HG02571 (cell line): ENCODE results near the gene PLCXD3.

ENCODE experiments used
- ATAC-seq: cut with Tn5 transposase; IDR thresholded peaks from one replicate; pipeline ENCODE4 v1.9.1; 2021; ENCODE audit warnings: mild to moderate bottlenecking, moderate library complexity; ENCODE audit not compliant: unreplicated experiment

The PLCXD3 gene, protein sequence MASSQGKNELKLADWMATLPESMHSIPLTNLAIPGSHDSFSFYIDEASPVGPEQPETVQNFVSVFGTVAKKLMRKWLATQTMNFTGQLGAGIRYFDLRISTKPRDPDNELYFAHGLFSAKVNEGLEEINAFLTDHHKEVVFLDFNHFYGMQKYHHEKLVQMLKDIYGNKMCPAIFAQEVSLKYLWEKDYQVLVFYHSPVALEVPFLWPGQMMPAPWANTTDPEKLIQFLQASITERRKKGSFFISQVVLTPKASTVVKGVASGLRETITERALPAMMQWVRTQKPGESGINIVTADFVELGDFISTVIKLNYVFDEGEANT

GRCh38 chr5:41510176-41510831 lies at the start of gene PLCXD3:
Gene PLCXD3 (minus strand): TSS chr5:41510601. CDS start chr5:41510526, 75 bp downstream.
- ATAC-seq, result no peak

GRCh38 chr5:41559184-41559583 lies 48.8 kb upstream of the PLCXD3 start:
- ATAC-seq, result no peak

DNA sequence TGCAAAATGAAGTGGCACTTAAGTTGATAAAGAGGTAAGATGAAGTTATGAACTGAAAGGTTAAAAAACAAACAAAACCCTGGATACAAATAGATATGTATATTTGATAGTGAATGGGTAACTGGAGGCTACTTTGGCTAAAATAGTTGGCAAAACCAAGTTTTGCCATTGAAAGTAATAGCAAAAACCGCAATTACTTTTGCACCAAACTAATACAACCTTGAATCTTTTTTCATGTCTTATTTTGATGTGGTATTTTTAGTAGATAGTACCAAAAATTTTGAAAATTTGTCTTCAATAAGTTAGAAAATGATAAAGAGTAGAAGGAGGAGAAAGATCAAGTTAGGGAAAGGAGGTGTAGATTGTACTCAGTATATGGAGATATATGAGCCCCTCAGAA lies 47.9 kb upstream of the PLCXD3 start:
- no peak for ATAC-seq

DNA sequence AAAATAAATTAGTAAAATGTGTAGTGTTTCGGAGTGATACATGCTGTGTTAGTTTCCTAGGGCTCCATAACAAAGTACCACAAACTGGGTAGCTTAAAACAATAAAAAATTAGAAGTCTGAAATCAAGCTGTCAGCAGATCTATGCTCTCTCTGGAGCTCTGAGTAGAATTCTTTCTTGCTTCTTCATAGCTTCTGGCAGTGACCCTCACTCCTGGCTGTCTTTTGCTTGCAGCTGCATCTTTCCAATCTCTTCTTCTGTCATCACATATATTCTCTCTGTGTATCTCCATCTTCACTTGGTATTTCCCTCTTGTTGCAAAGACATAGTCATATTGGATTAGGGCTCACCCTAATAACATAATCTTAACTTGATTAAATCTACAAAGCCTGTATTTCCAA lies 37.6 kb upstream of the PLCXD3 start:
- ATAC-seq, result no peak

DNA sequence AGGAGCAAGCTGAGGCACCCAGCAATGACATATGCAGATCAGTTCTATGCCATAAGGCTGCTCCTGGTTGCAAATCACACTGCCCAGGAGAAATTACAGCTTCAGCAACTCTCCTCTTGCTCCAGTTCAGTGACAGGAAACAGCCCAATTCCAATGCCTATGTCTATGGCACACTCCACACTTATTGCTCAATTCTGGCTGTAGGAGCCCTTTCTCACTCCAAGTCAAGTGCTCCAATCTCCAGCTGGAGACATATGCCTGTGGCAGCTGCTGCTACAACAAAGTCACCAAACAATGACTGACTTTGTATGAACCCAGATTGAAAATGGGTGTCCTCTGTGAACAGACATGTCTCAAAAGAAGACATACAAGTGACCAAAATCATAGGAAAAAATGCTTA lies 31.8 kb upstream of the PLCXD3 start:
- no peak for ATAC-seq

GRCh38 chr5:41539454-41539853 lies 29.1 kb upstream of the PLCXD3 start:
- ATAC-seq, result no peak

GRCh38 chr5:41537581-41537980 lies 27.2 kb upstream of the PLCXD3 start:
- no peak for ATAC-seq

- ATAC-seq, result no peak
Observed at GRCh38 chr5:41532485-41532884, 22.1 kb upstream of the PLCXD3 start.

DNA sequence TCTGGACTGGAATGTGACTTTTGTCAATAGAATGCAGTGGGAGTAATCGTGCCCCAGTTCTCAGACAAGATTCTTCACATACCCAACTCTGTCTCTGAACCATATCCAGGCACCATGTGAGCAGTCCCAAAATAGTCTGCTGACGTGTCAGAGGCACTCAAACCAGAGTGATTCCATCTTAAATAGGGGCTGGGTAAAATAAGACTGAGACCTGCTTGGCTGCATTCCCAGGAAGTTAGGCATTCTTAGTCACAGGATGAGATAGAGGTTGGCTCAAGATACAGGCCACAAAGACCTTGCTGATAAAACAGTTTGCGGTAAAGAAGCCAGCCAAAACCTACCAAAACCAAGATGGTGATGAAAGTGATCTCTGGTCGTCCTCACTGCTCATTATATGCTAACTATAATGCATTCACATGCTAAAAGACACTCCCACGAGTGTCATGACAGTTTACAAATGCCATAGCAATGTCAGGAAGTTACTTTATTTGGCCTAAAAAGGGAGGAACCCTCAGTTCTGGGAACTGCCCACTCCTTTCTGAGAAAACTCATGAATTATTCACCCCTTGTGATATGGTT lies 16.9 kb upstream of the PLCXD3 start:
- no peak for ATAC-seq

DNA sequence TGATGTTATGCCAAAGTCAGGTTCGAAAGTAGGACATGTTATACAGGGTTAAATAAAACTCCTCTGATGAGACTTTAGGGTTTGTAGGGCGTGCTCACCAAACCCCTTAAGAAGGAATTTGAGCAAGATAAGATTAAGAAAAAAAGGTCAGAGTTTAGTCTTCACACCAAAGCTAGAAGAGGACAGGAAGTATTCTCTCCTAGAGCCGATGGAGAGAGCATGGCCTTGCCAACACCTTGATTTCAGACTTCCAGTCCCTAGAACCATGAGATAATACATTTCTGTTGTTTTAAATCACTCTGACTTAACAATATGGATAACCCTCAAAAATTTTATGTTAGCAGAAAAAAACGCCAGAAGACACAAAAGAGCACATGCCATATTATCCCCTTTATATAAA lies 16.3 kb upstream of the PLCXD3 start:
- no peak for ATAC-seq

DNA sequence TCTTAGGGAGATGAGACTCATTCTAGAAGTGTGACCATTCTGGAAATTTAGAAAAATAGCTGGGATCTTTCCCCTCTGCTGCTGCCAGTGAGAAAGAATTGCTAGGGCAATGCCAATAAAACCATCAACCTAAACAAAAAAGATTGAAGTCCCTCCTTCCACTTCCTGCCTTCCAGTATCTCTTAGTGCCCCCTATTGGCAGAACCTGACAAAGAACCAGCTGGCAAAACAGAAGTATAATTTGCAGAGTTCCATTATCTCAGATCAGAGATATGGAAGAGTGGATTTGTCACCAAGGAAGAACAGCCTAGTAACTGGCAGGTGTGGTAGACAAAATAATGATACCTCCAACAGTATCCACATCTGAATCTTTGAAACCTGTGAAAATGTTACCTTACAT lies 13.8 kb upstream of the PLCXD3 start:
- no peak for ATAC-seq

DNA sequence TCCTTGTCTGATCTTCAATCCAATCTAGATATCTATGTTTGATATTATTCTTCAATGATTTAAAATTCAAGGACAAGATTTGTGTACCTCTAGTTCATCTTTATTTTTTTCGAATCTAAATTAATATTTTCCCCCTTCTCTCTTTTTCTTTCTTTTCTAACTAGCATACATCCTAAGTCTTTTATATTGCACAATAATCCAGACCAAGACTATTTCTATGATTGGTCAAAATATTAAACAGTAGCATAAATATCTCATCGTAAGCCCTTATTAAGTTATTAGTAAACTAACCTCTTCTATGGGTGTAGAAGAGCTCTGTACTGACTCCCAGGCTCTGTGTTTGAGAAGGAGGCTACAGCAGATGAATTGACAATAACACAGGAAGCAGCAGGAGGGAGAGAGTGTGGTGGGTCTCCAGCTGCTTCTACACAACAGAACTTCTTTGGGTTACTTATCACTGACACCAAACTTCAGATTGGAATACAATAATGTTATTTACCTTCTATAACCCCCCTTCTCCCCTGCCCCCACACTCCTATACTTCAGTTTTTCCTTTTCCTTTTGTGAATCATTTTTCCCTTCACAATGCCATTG lies 11.9 kb upstream of the PLCXD3 start:
- no peak for ATAC-seq

- ATAC-seq, result no peak
Observed at GRCh38 chr5:41519801-41520200, 9.4 kb upstream of the PLCXD3 start.

GRCh38 chr5:41517909-41518308 lies 7.5 kb upstream of the PLCXD3 start:
- ATAC-seq, result no peak

DNA sequence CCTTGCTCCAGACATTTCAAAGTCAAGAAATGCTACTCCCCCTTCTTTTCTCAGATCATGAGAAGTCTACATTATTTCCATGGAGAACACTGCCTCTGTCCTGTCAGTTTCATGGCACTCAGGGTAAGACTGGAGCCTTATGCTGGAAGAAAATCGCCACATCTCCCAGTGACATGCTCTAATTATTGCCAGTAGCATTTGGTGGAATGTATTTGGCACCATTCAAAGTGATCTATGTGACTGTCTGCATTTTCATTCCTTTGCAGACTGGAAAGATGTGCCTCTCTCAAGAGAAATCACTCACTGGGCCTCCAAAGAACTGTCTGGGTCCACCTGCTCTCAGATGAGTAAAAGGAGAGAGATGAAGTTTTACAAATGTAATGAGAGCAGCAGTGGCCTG lies 840 bp upstream of the PLCXD3 start:
- no peak for ATAC-seq

- ATAC-seq, result no peak
Observed at GRCh38 chr5:41509399-41510175, 814 bp downstream of the PLCXD3 start.

- ATAC-seq, result no peak
Observed at GRCh38 chr5:41508696-41509398, 1.6 kb downstream of the PLCXD3 start.

DNA sequence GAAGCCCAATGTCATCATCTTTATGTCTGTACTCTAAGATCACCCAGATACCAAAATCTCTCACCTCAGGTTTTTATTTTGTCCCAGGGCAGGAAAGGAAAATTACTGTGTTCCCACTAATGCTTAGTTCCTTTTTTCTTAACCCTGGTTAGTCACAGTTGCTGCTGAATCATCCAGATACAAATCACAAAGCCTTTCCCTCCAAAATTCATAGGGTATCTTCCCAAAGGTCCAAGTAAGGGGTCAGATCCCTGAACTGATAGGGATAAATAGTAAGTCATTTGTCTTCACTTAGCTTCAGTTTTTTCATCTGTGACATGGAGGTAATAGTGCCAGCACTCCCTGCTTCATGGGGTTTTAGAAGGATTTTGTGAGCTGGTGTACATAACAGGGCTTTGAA lies 2.2 kb downstream of the PLCXD3 start:
- no peak for ATAC-seq

- no peak for ATAC-seq
Observed at GRCh38 chr5:41507501-41507900, 2.9 kb downstream of the PLCXD3 start.

DNA sequence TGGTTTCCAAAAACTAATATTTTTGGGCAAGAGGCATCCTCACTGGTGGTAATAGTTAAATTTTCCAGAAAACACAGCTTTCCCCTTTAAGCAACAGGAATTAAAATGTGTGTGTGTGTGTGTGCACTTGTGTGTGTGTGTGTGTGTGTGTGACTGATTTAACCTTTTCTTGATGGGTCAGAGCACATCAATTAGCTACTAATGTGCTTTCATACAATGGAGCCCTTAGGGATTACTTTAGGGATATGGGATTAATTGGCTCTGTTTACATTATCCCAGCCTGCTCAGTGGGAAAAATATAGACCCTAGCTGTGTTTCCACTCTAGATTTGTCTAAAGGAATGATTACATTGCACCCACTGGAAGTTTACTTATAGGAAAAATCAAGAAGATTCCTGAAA lies 6.5 kb downstream of the PLCXD3 start:
- ATAC-seq, result no peak

GRCh38 chr5:41503310-41503709 lies 7.1 kb downstream of the PLCXD3 start:
- ATAC-seq, result no peak
